Osteoblast (primary cell): ENCODE data around the gene DGKA. TPM values are rescaled to one million over a fixed set of nuclear protein-coding genes. Genes with fewer than 3 reads are reported as not detected.

Experiments used
- DNase-seq: peaks from one replicate; pipeline ENCODE4 v3.0.0; 2011; ENCODE audit warnings: low spot score, mixed read lengths; ENCODE audit not compliant: insufficient read length; ENCODE audit errors: missing footprints
- H2AFZ ChIP-seq: 2 replicates; pipeline ENCODE4 v1.6.0; 2011; ENCODE audit warnings: mild to moderate bottlenecking, low read length
- H3K27ac ChIP-seq: 2 replicates; pipeline ENCODE4 v1.5.1; 2011; ENCODE audit warnings: mild to moderate bottlenecking, low read depth, low read length, moderate library complexity
- H3K27me3 ChIP-seq: 2 replicates; pipeline ENCODE4 v1.6.0; 2012; ENCODE audit warnings: mild to moderate bottlenecking, control low read depth, inconsistent platforms, low read length, moderate library complexity; ENCODE audit not compliant: insufficient read depth
- H3K36me3 ChIP-seq: 2 replicates; pipeline ENCODE4 v1.5.1; 2011; ENCODE audit warnings: mild to moderate bottlenecking, low read length, control low read depth, moderate library complexity; ENCODE audit not compliant: insufficient read depth
- H3K4me1 ChIP-seq: 2 replicates; pipeline ENCODE4 v1.5.1; 2011; ENCODE audit warnings: mild to moderate bottlenecking, low read length, control low read depth, moderate library complexity; ENCODE audit not compliant: insufficient read depth
- H3K4me2 ChIP-seq: 2 replicates; pipeline ENCODE4 v1.6.0; 2011; ENCODE audit warnings: mild to moderate bottlenecking, low read length; ENCODE audit not compliant: insufficient read depth
- H3K4me3 ChIP-seq: fragments of 200-600 bp; sonication (generic); 3 replicates; pipeline ENCODE4 v1.5.1; 2012; ENCODE audit warnings: mild to moderate bottlenecking, low read length, inconsistent platforms; ENCODE audit not compliant: insufficient read depth
- H3K79me2 ChIP-seq: 2 replicates; pipeline ENCODE4 v1.6.0; 2012; ENCODE audit warnings: mild to moderate bottlenecking, low read length, control low read depth, inconsistent platforms; ENCODE audit not compliant: insufficient read depth
- H3K9me3 ChIP-seq: 2 replicates; pipeline ENCODE4 v1.5.1; 2011; ENCODE audit warnings: low read depth, low read length, control low read depth
- H4K20me1 ChIP-seq: 2 replicates; pipeline ENCODE4 v1.6.0; 2012; ENCODE audit warnings: mild to moderate bottlenecking, low read length, control low read depth; ENCODE audit not compliant: insufficient read depth
- total RNA-seq: library from RNA; depleted of rRNA; stranded (reverse); fragments of >200 nt; gene quantifications from 2 replicates; pipeline ENCODE4 v1.2.3, GENCODE V29; 2012
- TF ChIP-seq, protein P1 (sequence below): IDR thresholded peaks from 2 replicates; pipeline ENCODE4 v1.5.1; 2011; ENCODE audit warnings: mild to moderate bottlenecking, low read depth, low read length, moderate library complexity; ENCODE audit errors: extremely low read depth

Gene DGKA
- total RNA-seq, 1 donor = 32.6 TPM

DNA sequence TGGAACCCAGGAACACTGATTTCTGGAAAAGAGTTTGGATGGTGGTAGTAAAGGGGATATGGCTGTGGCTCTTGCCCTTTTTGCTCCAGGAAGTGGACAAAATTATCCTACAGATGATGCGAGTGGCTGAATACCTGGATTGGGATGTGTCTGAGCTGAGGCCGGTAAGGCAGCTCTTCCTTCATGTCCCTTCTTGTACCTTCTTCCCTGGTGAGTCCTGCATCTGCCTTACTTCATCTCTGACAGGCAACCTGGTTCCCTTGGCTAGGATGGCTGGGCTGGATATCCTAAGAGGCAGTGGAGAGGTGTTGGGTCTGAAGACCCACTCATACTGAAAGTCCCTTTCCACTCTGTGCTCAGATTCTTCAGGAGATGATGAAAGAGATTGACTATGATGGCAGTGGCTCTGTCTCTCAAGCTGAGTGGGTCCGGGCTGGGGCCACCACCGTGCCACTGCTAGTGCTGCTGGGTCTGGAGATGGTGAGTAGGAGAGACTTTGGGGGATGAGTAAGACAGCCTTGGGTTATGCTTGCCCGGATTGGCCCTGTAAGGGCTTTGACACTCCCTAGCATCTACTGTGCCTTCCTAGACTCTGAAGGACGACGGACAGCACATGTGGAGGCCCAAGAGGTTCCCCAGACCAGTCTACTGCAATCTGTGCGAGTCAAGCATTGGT lies 8.0 kb downstream of the DGKA start:
- H3K79me2 ChIP-seq = peaks cover 2% of the 10 kb centered on the region
- H3K27me3 ChIP-seq = no peaks in the 10 kb centered on the region
- TF ChIP-seq, protein P1, sequence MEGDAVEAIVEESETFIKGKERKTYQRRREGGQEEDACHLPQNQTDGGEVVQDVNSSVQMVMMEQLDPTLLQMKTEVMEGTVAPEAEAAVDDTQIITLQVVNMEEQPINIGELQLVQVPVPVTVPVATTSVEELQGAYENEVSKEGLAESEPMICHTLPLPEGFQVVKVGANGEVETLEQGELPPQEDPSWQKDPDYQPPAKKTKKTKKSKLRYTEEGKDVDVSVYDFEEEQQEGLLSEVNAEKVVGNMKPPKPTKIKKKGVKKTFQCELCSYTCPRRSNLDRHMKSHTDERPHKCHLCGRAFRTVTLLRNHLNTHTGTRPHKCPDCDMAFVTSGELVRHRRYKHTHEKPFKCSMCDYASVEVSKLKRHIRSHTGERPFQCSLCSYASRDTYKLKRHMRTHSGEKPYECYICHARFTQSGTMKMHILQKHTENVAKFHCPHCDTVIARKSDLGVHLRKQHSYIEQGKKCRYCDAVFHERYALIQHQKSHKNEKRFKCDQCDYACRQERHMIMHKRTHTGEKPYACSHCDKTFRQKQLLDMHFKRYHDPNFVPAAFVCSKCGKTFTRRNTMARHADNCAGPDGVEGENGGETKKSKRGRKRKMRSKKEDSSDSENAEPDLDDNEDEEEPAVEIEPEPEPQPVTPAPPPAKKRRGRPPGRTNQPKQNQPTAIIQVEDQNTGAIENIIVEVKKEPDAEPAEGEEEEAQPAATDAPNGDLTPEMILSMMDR = no peak
- peaks cover 13% of the 10 kb centered on the region for H3K4me1 ChIP-seq
- no peak for DNase-seq
- no peaks in the 10 kb centered on the region for H4K20me1 ChIP-seq
- H3K27ac ChIP-seq = no peak overlapping the region
- peaks cover 44% of the 10 kb centered on the region for H3K36me3 ChIP-seq
- H2AFZ ChIP-seq = no peak overlapping the region
- no peak overlapping the region for H3K4me3 ChIP-seq
- no peak overlapping the region for H3K4me2 ChIP-seq
- H3K9me3 ChIP-seq = no peaks in the 10 kb centered on the region

DNA sequence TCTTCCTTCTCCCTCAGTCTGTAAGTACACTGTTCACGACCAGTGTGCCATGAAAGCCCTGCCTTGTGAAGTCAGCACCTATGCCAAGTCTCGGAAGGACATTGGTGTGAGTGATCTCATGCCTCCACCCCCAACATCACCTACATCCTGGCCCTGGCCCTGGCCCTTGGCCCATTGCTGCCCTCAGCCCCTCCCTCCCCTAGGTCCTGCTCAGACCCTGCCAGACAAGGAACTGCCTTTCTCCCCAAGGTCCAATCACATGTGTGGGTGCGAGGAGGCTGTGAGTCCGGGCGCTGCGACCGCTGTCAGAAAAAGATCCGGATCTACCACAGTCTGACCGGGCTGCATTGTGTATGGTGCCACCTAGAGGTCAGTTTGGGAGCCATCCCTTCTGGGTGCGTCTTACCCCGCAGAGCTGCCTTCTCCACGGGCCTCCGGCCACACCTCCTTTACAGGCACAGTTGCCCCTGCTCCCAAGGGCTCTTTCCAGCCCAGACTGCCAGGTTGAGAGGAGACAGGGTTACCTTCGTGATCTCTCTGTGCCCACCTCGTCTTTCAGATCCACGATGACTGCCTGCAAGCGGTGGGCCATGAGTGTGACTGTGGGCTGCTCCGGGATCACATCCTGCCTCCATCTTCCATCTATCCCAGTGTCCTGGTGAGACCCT lies 9.2 kb downstream of the DGKA start:
- Histone ChIP-seq H2AFZ (peak overlapping the region; percentile 83), H3K79me2 (no peaks in the 10 kb centered on the region), H3K36me3 (peaks cover 49% of the 10 kb centered on the region), H3K9me3 (no peaks in the 10 kb centered on the region), H4K20me1 (no peaks in the 10 kb centered on the region), H3K27me3 (no peaks in the 10 kb centered on the region), H3K4me2 (peak overlapping the region; percentile 64), H3K27ac (no peak overlapping the region), H3K4me3 (peak overlapping the region; percentile 13), H3K4me1 (peaks cover 5% of the 10 kb centered on the region)
- peak; percentile 93 for DNase-seq
- TF ChIP-seq, protein P1 = peak; percentile 91

DNA sequence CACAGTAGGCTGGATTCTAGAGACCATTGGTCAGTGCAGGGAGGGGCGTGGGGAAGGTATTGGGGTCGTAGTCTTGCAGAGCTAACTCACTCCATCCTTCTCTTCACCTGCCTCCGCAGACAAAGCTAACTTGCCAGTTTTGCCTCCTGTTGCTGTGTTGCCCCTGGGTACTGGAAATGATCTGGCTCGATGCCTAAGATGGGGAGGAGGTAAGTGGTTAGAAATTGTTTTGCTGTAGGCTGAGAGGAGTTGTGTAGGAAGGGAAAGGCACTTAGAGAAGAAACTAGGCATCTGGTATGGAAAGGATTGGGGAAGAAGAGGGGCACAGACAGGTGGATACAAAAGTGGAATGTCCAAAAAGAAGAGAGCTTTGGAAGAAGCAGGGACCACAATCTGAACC lies 11.1 kb downstream of the DGKA start:
- H3K79me2 ChIP-seq = no peaks in the 10 kb centered on the region
- H2AFZ ChIP-seq = no peak overlapping the region
- no peak for DNase-seq
- no peaks in the 10 kb centered on the region for H3K27me3 ChIP-seq
- no peaks in the 10 kb centered on the region for H3K9me3 ChIP-seq
- no peak overlapping the region for H3K27ac ChIP-seq
- no peaks in the 10 kb centered on the region for H4K20me1 ChIP-seq
- H3K4me2 ChIP-seq = no peak overlapping the region
- H3K4me1 ChIP-seq = peaks cover 5% of the 10 kb centered on the region
- no peak overlapping the region for H3K4me3 ChIP-seq
- peaks cover 49% of the 10 kb centered on the region for H3K36me3 ChIP-seq
- TF ChIP-seq, protein P1 = no peak

DNA sequence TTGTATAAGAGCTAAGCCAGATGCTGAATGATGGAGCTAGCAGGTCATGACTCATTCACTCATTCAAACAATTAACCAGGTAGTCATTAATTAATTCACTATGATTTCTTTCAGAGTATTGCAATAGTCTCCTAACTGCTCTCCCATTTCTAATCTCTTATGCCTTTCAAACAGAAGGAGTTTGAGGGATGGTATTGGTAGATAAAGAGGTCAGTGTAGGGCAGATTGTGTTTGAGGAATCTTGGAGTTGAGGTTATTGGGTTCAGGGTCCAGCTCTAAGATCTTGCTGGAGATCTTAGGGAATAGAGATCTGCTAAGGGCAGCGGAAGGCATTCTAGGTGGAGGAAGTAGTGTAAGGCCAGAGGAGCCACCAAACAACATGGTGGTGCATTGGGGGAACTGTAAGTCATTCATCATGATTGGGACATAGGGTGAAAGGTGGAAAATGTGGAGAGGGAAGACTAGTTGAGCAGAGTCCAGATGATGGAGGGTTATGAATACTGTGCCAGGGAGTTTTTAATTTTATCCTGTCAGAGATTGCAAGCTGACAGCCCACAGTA lies 11.7 kb downstream of the DGKA start:
- no peak overlapping the region for H3K27ac ChIP-seq
- peaks cover 5% of the 10 kb centered on the region for H3K4me1 ChIP-seq
- no peaks in the 10 kb centered on the region for H3K79me2 ChIP-seq
- no peaks in the 10 kb centered on the region for H3K27me3 ChIP-seq
- DNase-seq = no peak
- H3K9me3 ChIP-seq = no peaks in the 10 kb centered on the region
- TF ChIP-seq, protein P1 = no peak
- H3K4me2 ChIP-seq = no peak overlapping the region
- peaks cover 48% of the 10 kb centered on the region for H3K36me3 ChIP-seq
- no peaks in the 10 kb centered on the region for H4K20me1 ChIP-seq
- H2AFZ ChIP-seq = no peak overlapping the region
- H3K4me3 ChIP-seq = no peak overlapping the region
